Activated CD8-positive, alpha-beta memory T cell treated with anti-CD3 and anti-CD28 coated beads, Interleukin-2, amount 10 ng/mL, durations not matched to agents 7 days and 5 days (primary cell): ENCODE measurements around the gene GRIP2. TPM values are rescaled to one million over a fixed set of nuclear protein-coding genes. Genes with fewer than 3 reads are reported as not detected.

ENCODE experiments used
- ATAC-seq: fragments of 150-1000 bp; cut with Tn5 transposase; one replicate; pipeline ENCODE4 v1.10.0; 2021; ENCODE audit warnings: moderate library complexity
- CTCF ChIA-PET: fragments of 350-600 bp; sonication (Branson Sonifier 250); formaldehyde crosslinking; loops from one replicate; lab custom pipeline; 2021; ENCODE audit warnings: antibody characterized with exemption; lab: Charles Lee
- DNase-seq: peaks from one replicate; pipeline ENCODE4 v3.0.0-alpha.2; 2020
- H3K27ac Mint-ChIP-seq: one replicate; pipeline ENCODE4 v1.8.0; 2021; ENCODE audit warnings: mild to moderate bottlenecking, mixed read lengths
- H3K27me3 Mint-ChIP-seq: one replicate; pipeline ENCODE4 v1.8.0; 2021; ENCODE audit warnings: mixed read lengths
- H3K36me3 Mint-ChIP-seq: one replicate; pipeline ENCODE4 v1.8.0; 2021; ENCODE audit warnings: mild to moderate bottlenecking, mixed read lengths
- H3K4me1 Mint-ChIP-seq: one replicate; pipeline ENCODE4 v1.8.0; 2021; ENCODE audit warnings: mixed read lengths
- H3K4me3 Mint-ChIP-seq: one replicate; pipeline ENCODE4 v1.8.0; 2021; ENCODE audit warnings: mild to moderate bottlenecking, moderate library complexity, mixed read lengths
- H3K9me3 Mint-ChIP-seq: one replicate; pipeline ENCODE4 v1.8.0; 2022; ENCODE audit warnings: low read depth, mixed read lengths
- total RNA-seq, 2 experiments: library from RNA; stranded (reverse); gene quantifications; one replicate each; pipeline ENCODE4 v1.2.3, GENCODE V29; 2021

GRIP2 gene
- total RNA-seq, 2 experiments from 2014 or later: not detected

GRCh38 chr3:14541646-14542045, 1.5 kb upstream of the GRIP2 start:
- DNase-seq: no peak
- Mint-ChIP-seq H3K36me3 (no peaks in the 10 kb centered on the region), H3K27ac (no peak overlapping the region), H3K27me3 (peaks cover 3% of the 10 kb centered on the region), H3K9me3 (no peaks in the 10 kb centered on the region), H3K4me3 (no peak overlapping the region), H3K4me1 (no peaks in the 10 kb centered on the region)
- no peak for ATAC-seq
- CTCF ChIA-PET: no interaction called here

GRCh38 chr3:14540821-14541385, 761 bp upstream of the GRIP2 start:
- Mint-ChIP-seq H3K4me3 (no peak overlapping the region), H3K4me1 (no peaks in the 10 kb centered on the region), H3K9me3 (no peaks in the 10 kb centered on the region), H3K36me3 (no peaks in the 10 kb centered on the region), H3K27me3 (no peaks in the 10 kb centered on the region), H3K27ac (no peak overlapping the region)
- no peak for ATAC-seq
- CTCF ChIA-PET: interaction anchor here (0.9 kb wide), 1 partner anchor 9 kb away, joined by 3 read pairs; no protein-coding TSS in a partner anchor
- no peak for DNase-seq

- H3K27me3 Mint-ChIP-seq: peaks cover 2% of the 10 kb centered on the region
- no peak overlapping the region for H3K4me3 Mint-ChIP-seq
- H3K27ac Mint-ChIP-seq: no peak overlapping the region
- H3K4me1 Mint-ChIP-seq: no peaks in the 10 kb centered on the region
- no peaks in the 10 kb centered on the region for H3K36me3 Mint-ChIP-seq
- DNase-seq: no peak
- H3K9me3 Mint-ChIP-seq: no peaks in the 10 kb centered on the region
- CTCF ChIA-PET: interaction anchor here (1.2 kb wide), 1 partner anchor 30 kb away, joined by 4 read pairs; no protein-coding TSS in a partner anchor
- no peak for ATAC-seq
Measured at GRCh38 chr3:14539384-14539741, 779 bp downstream of the GRIP2 start.

- Mint-ChIP-seq H3K9me3 (no peaks in the 10 kb centered on the region), H3K36me3 (no peaks in the 10 kb centered on the region)
Measured at GRCh38 chr3:14538451-14539088, 1.6 kb downstream of the GRIP2 start.

GRCh38 chr3:14537590-14538450, 2.3 kb downstream of the GRIP2 start:
- Mint-ChIP-seq H3K4me1 (no peaks in the 10 kb centered on the region), H3K4me3 (no peak overlapping the region), H3K27ac (no peak overlapping the region), H3K27me3 (peaks cover 3% of the 10 kb centered on the region), H3K9me3 (no peaks in the 10 kb centered on the region), H3K36me3 (no peaks in the 10 kb centered on the region)
- DNase-seq (no peak), ATAC-seq (no peak)
- CTCF ChIA-PET: no interaction called here

More at GRCh38 chr3:14538451-14539088, 1.6 kb downstream of the GRIP2 start:
- CTCF ChIA-PET: interaction anchor here (1.2 kb wide), 1 partner anchor 29 kb away, joined by 4 read pairs; no protein-coding TSS in a partner anchor
- Mint-ChIP-seq H3K4me3 (no peak overlapping the region), H3K27ac (no peak overlapping the region), H3K4me1 (no peaks in the 10 kb centered on the region), H3K27me3 (peaks cover 3% of the 10 kb centered on the region)
- no peak for DNase-seq
- ATAC-seq: no peak

- H3K27me3 Mint-ChIP-seq: peaks cover 3% of the 10 kb centered on the region
- H3K36me3 Mint-ChIP-seq: no peaks in the 10 kb centered on the region
- DNase-seq: no peak
- no peaks in the 10 kb centered on the region for H3K4me1 Mint-ChIP-seq
- CTCF ChIA-PET: interaction anchor here (0.9 kb wide), 1 partner anchor 13 kb away, joined by 3 read pairs; no protein-coding TSS in a partner anchor
- ATAC-seq: no peak
- H3K9me3 Mint-ChIP-seq: no peaks in the 10 kb centered on the region
- no peak overlapping the region for H3K27ac Mint-ChIP-seq
- no peak overlapping the region for H3K4me3 Mint-ChIP-seq
Measured at GRCh38 chr3:14536837-14537589, 3.1 kb downstream of the GRIP2 start.

GRCh38 chr3:14536055-14536815, 3.9 kb downstream of the GRIP2 start:
- DNase-seq: no peak
- CTCF ChIA-PET: interaction anchor here (0.9 kb wide), 1 partner anchor 14 kb away, joined by 3 read pairs; no protein-coding TSS in a partner anchor
- no peak for ATAC-seq
- Mint-ChIP-seq H3K9me3 (no peaks in the 10 kb centered on the region), H3K4me1 (no peaks in the 10 kb centered on the region), H3K36me3 (no peaks in the 10 kb centered on the region), H3K27me3 (peaks cover 7% of the 10 kb centered on the region), H3K4me3 (no peak overlapping the region), H3K27ac (no peak overlapping the region)

- peaks cover 12% of the 10 kb centered on the region for H3K27me3 Mint-ChIP-seq
- CTCF ChIA-PET: no interaction called here
- H3K4me3 Mint-ChIP-seq: no peak overlapping the region
- H3K36me3 Mint-ChIP-seq: no peaks in the 10 kb centered on the region
- H3K9me3 Mint-ChIP-seq: no peaks in the 10 kb centered on the region
- no peak overlapping the region for H3K27ac Mint-ChIP-seq
- no peak for ATAC-seq
- no peak for DNase-seq
- H3K4me1 Mint-ChIP-seq: no peaks in the 10 kb centered on the region
Measured at GRCh38 chr3:14535616-14536015, 4.5 kb downstream of the GRIP2 start.

- Mint-ChIP-seq H3K4me1 (no peaks in the 10 kb centered on the region), H3K27me3 (peaks cover 17% of the 10 kb centered on the region), H3K27ac (no peak overlapping the region), H3K4me3 (no peak overlapping the region), H3K36me3 (no peaks in the 10 kb centered on the region), H3K9me3 (no peaks in the 10 kb centered on the region)
- DNase-seq: no peak
- ATAC-seq: no peak
- CTCF ChIA-PET: no interaction called here
Measured at GRCh38 chr3:14534516-14535191, 5.5 kb downstream of the GRIP2 start.

- Mint-ChIP-seq H3K4me1 (no peaks in the 10 kb centered on the region), H3K36me3 (no peaks in the 10 kb centered on the region), H3K9me3 (no peaks in the 10 kb centered on the region), H3K4me3 (no peak overlapping the region), H3K27me3 (peaks cover 21% of the 10 kb centered on the region), H3K27ac (no peak overlapping the region)
- ATAC-seq (no peak), DNase-seq (no peak)
- CTCF ChIA-PET: no interaction called here
Measured at GRCh38 chr3:14533457-14533958, 6.6 kb downstream of the GRIP2 start.

- Mint-ChIP-seq H3K4me3 (no peak overlapping the region), H3K9me3 (no peaks in the 10 kb centered on the region), H3K27ac (no peak overlapping the region), H3K36me3 (no peaks in the 10 kb centered on the region), H3K27me3 (peaks cover 25% of the 10 kb centered on the region), H3K4me1 (no peaks in the 10 kb centered on the region)
- DNase-seq (no peak), ATAC-seq (no peak)
- CTCF ChIA-PET: no interaction called here
Measured at GRCh38 chr3:14532691-14533456, 7.3 kb downstream of the GRIP2 start.
